ENCODE measurements around the gene FOXA3. TPM values are rescaled to one million over a fixed set of nuclear protein-coding genes. Genes with fewer than 3 reads are reported as not detected.

FOXA3 gene
- total RNA-seq, 1 experiment from 2014 or later: 22.2 TPM

DNA sequence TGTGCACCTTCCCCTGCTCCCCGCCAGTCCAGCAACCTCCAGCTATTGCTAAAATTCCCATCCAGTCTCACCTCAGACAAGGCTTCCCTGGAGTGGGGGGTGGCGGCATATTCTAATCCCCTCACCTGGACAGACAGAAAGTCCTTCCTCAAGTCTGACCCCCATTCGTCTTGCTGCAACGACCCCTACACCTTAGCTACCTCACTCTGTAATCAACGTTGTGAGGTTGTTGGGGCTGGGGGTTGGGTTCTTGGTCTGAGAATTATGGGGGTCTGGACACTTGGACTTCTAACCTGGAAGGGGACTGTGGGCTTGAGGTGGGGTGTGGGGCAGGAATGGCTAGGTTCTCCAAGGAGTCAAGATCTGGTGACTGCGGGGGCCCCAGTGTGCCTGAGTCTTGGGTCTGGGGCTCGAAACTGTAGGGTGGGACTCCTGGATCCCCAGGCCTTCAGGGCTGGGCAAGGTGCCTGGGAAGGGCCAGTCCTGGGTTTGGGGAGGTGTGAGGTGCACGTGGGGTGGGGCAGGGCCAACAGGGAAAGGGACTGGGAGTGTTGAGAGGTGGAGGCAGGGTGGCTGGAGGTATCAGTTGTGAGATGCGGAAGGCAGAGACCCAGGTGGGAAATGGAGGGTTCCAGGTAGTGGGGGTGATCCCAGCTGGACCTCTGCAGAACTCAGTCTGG is 1.3 kb downstream of the FOXA3 start:
- Histone ChIP-seq H3K79me2 (ENCODE audit: insufficient read depth, low read length) (peaks cover 10% of the 10 kb centered on the region; the same call in 1 of the 2 replicates), H3K4ac (ENCODE audit: low read depth, low read length) (no peak overlapping the region), H3K9ac (ENCODE audit: extremely low read depth, insufficient read length, low read length) (peak overlapping the region; percentile 87), H3T11ph (ENCODE audit: low read length) (no peak overlapping the region), H3K14ac (ENCODE audit: insufficient read depth, low read length) (no peak overlapping the region; the same call in 1 of the 2 replicates), H3K9me3 (ENCODE audit: control insufficient read depth, low read depth, low read length) (no peaks in the 10 kb centered on the region), H2BK120ac (ENCODE audit: low read depth, low read length, poor library complexity, severe bottlenecking) (no peak overlapping the region), H2BK15ac (ENCODE audit: low read depth, low read length) (no peak overlapping the region), H2BK20ac (ENCODE audit: low read depth, low read length, poor library complexity, severe bottlenecking) (no peak overlapping the region), H3K4me2 (ENCODE audit: insufficient read depth, insufficient read length, low read length) (peak overlapping the region; percentile 83), H3K56ac (ENCODE audit: insufficient read length, low read depth, low read length) (no peak overlapping the region), H4K91ac (ENCODE audit: insufficient read length, low read depth, low read length) (no peak overlapping the region), H3K18ac (ENCODE audit: insufficient read length, low read depth, low read length) (no peak overlapping the region), H3K79me1 (ENCODE audit: insufficient read depth, low read depth, low read length, poor library complexity, severe bottlenecking) (peaks cover 3% of the 10 kb centered on the region), H3K27me3 (ENCODE audit: insufficient read depth, low read length) (no peaks in the 10 kb centered on the region), H3K4me1 (ENCODE audit: insufficient read depth, low read length) (peaks cover 5% of the 10 kb centered on the region; the same call in 1 of the 2 replicates), H3K23me2 (ENCODE audit: insufficient read length, low read depth, low read length, poor library complexity, severe bottlenecking) (peaks cover 18% of the 10 kb centered on the region), H4K8ac (replicated peaks; ENCODE audit: insufficient read length, low read depth, low read length) (no peak overlapping the region), H4K5ac (ENCODE audit: insufficient read length, low read depth, low read length) (no peak overlapping the region), H3K23ac (ENCODE audit: insufficient read length, low read depth, low read length) (no peak overlapping the region), H2AFZ (ENCODE audit: low read length) (no peak overlapping the region), H3K27ac (ENCODE audit: insufficient read length, low read depth, low read length) (no peak overlapping the region), H2BK5ac (ENCODE audit: insufficient read length, low read length) (no peak overlapping the region), H2AK5ac (ENCODE audit: insufficient read length, low read length) (no peak overlapping the region), H4K20me1 (ENCODE audit: control insufficient read depth, insufficient read depth, insufficient read length) (no peaks in the 10 kb centered on the region), H2BK12ac (ENCODE audit: insufficient read length, low read depth, low read length) (no peak overlapping the region)
- peaks cover 0 to 13% (median 5%) of the 10 kb centered on the region in 3 experiments; a peak in 5 of 7 replicates for H3K36me3 Mint-ChIP-seq (ENCODE audit: insufficient read depth in 1 of 3, low read depth in 3 of 3)
- peak overlapping the region; percentile 97 to 100 for H3K4me3 Mint-ChIP-seq
- TF ChIP-seq, protein P1, sequence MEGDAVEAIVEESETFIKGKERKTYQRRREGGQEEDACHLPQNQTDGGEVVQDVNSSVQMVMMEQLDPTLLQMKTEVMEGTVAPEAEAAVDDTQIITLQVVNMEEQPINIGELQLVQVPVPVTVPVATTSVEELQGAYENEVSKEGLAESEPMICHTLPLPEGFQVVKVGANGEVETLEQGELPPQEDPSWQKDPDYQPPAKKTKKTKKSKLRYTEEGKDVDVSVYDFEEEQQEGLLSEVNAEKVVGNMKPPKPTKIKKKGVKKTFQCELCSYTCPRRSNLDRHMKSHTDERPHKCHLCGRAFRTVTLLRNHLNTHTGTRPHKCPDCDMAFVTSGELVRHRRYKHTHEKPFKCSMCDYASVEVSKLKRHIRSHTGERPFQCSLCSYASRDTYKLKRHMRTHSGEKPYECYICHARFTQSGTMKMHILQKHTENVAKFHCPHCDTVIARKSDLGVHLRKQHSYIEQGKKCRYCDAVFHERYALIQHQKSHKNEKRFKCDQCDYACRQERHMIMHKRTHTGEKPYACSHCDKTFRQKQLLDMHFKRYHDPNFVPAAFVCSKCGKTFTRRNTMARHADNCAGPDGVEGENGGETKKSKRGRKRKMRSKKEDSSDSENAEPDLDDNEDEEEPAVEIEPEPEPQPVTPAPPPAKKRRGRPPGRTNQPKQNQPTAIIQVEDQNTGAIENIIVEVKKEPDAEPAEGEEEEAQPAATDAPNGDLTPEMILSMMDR (conservative IDR thresholded peaks at IDR 0.05): no peak
- H3K9me3 Mint-ChIP-seq: no peaks in the 10 kb centered on the region; a peak in 1 of 5 replicates
- WGBS (ENCODE audit: extremely low coverage, insufficient read length, low lambda C conversion rate): no CpG with 5 or more reads among the region's 9 CpGs
- peak overlapping the region; percentile 44 to 59 (median 46); a peak in 4 of 7 replicates for H3K27ac Mint-ChIP-seq
- no peak for DNase-seq
- peaks cover 36 to 52% of the 10 kb centered on the region in 2 experiments for H3K4me1 Mint-ChIP-seq
- no peaks in the 10 kb centered on the region; the same call in 1 of the 2 replicates for H3K27me3 Mint-ChIP-seq (ENCODE audit: low read depth)
